ENCODE results near the gene CCDC141. TPM values are rescaled to one million over a fixed set of nuclear protein-coding genes. Genes with fewer than 3 reads are reported as not detected.

Gene CCDC141
- total RNA-seq, 1 experiment from 2014 or later = 0.30 TPM

- no peaks in the 10 kb centered on the region for H3K36me3 ChIP-seq (ENCODE audit: control insufficient read depth in 1 of 2, insufficient read depth in 2 of 2, low read length in 2 of 2)
- H3K9ac ChIP-seq (ENCODE audit: low read length) = no peak overlapping the region
- H3K4me2 ChIP-seq (ENCODE audit: low read length) = no peak overlapping the region
- no peaks in the 10 kb centered on the region for H3K9me2 ChIP-seq (ENCODE audit: insufficient read depth)
- no peak overlapping the region for H2AFZ ChIP-seq (ENCODE audit: low read depth, low read length, poor library complexity, severe bottlenecking)
- no peaks in the 10 kb centered on the region for H3K27me3 ChIP-seq (ENCODE audit: insufficient read depth, low read length)
- CTCF ChIA-PET = interaction anchor here (0.8 kb wide), 1 partner anchor 149 kb away, joined by 3 read pairs; no protein-coding TSS in a partner anchor
- intact Hi-C loops (cut with micrococcal nuclease) = no loop called here
- no peaks in the 10 kb centered on the region for H3K79me2 ChIP-seq (ENCODE audit: insufficient read depth, low read length)
- RAD21 ChIA-PET (ENCODE audit: low non-redundant PET in 1 of 2, low total read pairs in 2 of 2, uncharacterized antibody in 2 of 2, unreplicated experiment in 2 of 2) = no interaction called here
- no peak for DNase-seq (ENCODE audit: low read depth, low spot score)
- POLR2A ChIA-PET = no interaction called here
- ATAC-seq = no peak
- H4K20me1 ChIP-seq (ENCODE audit: insufficient read depth) = no peaks in the 10 kb centered on the region
- no peak overlapping the region for H3K27ac ChIP-seq (ENCODE audit: low read depth, low read length)
- H3K4me1 ChIP-seq (ENCODE audit: control insufficient read depth in 1 of 2, insufficient read depth in 2 of 2, low read length in 2 of 2) = no peaks in the 10 kb centered on the region
- no TSS peak for BruUV-seq (replicated peaks)
- TF ChIP-seq ELF1 (IDR thresholded peaks at IDR 0.05; ENCODE audit: borderline replicate concordance, low read depth) (no peak), ZBTB33 (IDR thresholded peaks at IDR 0.05; ENCODE audit: extremely low read depth, insufficient replicate concordance, low read length) (no peak)
- TF ChIP-seq, protein P1, sequence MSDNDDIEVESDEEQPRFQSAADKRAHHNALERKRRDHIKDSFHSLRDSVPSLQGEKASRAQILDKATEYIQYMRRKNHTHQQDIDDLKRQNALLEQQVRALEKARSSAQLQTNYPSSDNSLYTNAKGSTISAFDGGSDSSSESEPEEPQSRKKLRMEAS (IDR thresholded peaks at IDR 0.05) = no peak
- H3K4me3 ChIP-seq (replicated peaks in 1 of 2; ENCODE audit: low read depth in 1 of 2, low read length in 2 of 2) = no peak overlapping the region
- H3K9me3 ChIP-seq (ENCODE audit: control insufficient read depth in 1 of 2, insufficient read depth in 1 of 2, low read depth in 1 of 2, low read length in 2 of 2) = no peaks in the 10 kb centered on the region
These were observed 69.1 kb downstream of the CCDC141 start for GRCh38 chr2:178980815-178981214.

DNA sequence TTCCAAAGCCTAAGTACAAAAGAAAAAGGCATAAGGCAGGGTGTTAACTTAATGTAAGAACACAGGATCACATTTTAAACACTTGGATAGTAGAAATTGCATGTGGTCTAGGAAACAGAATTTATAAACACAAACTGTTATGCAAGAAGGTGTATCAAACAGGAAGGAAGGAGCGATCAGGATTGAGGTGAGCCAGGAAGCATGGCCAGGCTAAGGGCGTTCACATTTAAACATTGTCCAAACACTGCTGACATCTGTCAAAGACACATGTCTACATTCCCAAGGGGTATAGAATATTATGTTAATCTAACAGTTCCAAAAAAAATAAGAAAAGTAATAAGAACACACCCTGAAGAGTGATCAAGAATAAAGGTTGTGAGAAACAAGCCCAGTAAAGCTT, 71.3 kb downstream of the CCDC141 start:
- BruUV-seq (replicated peaks) = no TSS peak
- Histone ChIP-seq H3K79me2 (ENCODE audit: insufficient read depth, low read length) (no peaks in the 10 kb centered on the region), H3K27ac (ENCODE audit: low read depth, low read length) (no peak overlapping the region), H3K27me3 (ENCODE audit: insufficient read depth, low read length) (no peaks in the 10 kb centered on the region), H3K4me2 (ENCODE audit: low read length) (no peak overlapping the region), H3K9me3 (ENCODE audit: control insufficient read depth in 1 of 2, insufficient read depth in 1 of 2, low read depth in 1 of 2, low read length in 2 of 2) (no peaks in the 10 kb centered on the region), H3K4me3 (replicated peaks in 1 of 2; ENCODE audit: low read depth in 1 of 2, low read length in 2 of 2) (no peak overlapping the region), H3K36me3 (ENCODE audit: control insufficient read depth in 1 of 2, insufficient read depth in 2 of 2, low read length in 2 of 2) (no peaks in the 10 kb centered on the region), H2AFZ (ENCODE audit: low read depth, low read length, poor library complexity, severe bottlenecking) (no peak overlapping the region), H3K4me1 (ENCODE audit: control insufficient read depth in 1 of 2, insufficient read depth in 2 of 2, low read length in 2 of 2) (no peaks in the 10 kb centered on the region), H3K9ac (ENCODE audit: low read length) (no peak overlapping the region), H3K9me2 (ENCODE audit: insufficient read depth) (no peaks in the 10 kb centered on the region), H4K20me1 (ENCODE audit: insufficient read depth) (no peaks in the 10 kb centered on the region)
- ChIA-PET CTCF (no interaction called here), POLR2A (no interaction called here), RAD21 (ENCODE audit: low non-redundant PET in 1 of 2, low total read pairs in 2 of 2, uncharacterized antibody in 2 of 2, unreplicated experiment in 2 of 2) (no interaction called here)
- DNase-seq (ENCODE audit: low read depth, low spot score) = no peak
- TF ChIP-seq, protein P2, sequence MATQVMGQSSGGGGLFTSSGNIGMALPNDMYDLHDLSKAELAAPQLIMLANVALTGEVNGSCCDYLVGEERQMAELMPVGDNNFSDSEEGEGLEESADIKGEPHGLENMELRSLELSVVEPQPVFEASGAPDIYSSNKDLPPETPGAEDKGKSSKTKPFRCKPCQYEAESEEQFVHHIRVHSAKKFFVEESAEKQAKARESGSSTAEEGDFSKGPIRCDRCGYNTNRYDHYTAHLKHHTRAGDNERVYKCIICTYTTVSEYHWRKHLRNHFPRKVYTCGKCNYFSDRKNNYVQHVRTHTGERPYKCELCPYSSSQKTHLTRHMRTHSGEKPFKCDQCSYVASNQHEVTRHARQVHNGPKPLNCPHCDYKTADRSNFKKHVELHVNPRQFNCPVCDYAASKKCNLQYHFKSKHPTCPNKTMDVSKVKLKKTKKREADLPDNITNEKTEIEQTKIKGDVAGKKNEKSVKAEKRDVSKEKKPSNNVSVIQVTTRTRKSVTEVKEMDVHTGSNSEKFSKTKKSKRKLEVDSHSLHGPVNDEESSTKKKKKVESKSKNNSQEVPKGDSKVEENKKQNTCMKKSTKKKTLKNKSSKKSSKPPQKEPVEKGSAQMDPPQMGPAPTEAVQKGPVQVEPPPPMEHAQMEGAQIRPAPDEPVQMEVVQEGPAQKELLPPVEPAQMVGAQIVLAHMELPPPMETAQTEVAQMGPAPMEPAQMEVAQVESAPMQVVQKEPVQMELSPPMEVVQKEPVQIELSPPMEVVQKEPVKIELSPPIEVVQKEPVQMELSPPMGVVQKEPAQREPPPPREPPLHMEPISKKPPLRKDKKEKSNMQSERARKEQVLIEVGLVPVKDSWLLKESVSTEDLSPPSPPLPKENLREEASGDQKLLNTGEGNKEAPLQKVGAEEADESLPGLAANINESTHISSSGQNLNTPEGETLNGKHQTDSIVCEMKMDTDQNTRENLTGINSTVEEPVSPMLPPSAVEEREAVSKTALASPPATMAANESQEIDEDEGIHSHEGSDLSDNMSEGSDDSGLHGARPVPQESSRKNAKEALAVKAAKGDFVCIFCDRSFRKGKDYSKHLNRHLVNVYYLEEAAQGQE (IDR thresholded peaks at IDR 0.05; ENCODE audit: low read depth) = no peak
- TF ChIP-seq, protein P3, sequence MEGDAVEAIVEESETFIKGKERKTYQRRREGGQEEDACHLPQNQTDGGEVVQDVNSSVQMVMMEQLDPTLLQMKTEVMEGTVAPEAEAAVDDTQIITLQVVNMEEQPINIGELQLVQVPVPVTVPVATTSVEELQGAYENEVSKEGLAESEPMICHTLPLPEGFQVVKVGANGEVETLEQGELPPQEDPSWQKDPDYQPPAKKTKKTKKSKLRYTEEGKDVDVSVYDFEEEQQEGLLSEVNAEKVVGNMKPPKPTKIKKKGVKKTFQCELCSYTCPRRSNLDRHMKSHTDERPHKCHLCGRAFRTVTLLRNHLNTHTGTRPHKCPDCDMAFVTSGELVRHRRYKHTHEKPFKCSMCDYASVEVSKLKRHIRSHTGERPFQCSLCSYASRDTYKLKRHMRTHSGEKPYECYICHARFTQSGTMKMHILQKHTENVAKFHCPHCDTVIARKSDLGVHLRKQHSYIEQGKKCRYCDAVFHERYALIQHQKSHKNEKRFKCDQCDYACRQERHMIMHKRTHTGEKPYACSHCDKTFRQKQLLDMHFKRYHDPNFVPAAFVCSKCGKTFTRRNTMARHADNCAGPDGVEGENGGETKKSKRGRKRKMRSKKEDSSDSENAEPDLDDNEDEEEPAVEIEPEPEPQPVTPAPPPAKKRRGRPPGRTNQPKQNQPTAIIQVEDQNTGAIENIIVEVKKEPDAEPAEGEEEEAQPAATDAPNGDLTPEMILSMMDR (IDR thresholded peaks at IDR 0.05 in 2 of 3, conservative IDR thresholded peaks at IDR 0.05 in 1 of 3; ENCODE audit: borderline replicate concordance in 1 of 3, insufficient read depth in 1 of 3, low read depth in 2 of 3, low read length in 2 of 3) = no peak
- intact Hi-C loops (cut with micrococcal nuclease) = no loop called here
- no peak for ATAC-seq

Measured in HCT116 (cell line).